Measurements from ENCODE around the gene SHB.

SHB gene

GRCh38 chr9:37975639-37976038 lies 93.4 kb downstream of the SHB start:
- Histone ChIP-seq H3K4me1 (ENCODE audit: insufficient read depth, low read length, severe bottlenecking) (no peaks in the 10 kb centered on the region), H3K9ac (ENCODE audit: low read length) (no peak overlapping the region), H3K36me3 (ENCODE audit: insufficient read depth, low read length) (no peaks in the 10 kb centered on the region), H3F3A (ENCODE audit: insufficient read depth, low read length) (no peaks in the 10 kb centered on the region), H3K9me2 (ENCODE audit: low read depth, low read length) (no peaks in the 10 kb centered on the region), H2AFZ (ENCODE audit: low read length) (no peak overlapping the region), H3K4me2 (ENCODE audit: low read length) (no peak overlapping the region), H3K9me3 (ENCODE audit: low read length) (no peaks in the 10 kb centered on the region), H3K79me2 (ENCODE audit: insufficient read depth, low read length) (no peaks in the 10 kb centered on the region), H3K27ac (ENCODE audit: low read depth, low read length, poor library complexity, severe bottlenecking) (no peak overlapping the region), H4K20me1 (ENCODE audit: insufficient read depth, low read length) (no peaks in the 10 kb centered on the region), H3K4me3 (ENCODE audit: low read depth, low read length, poor library complexity, severe bottlenecking) (no peak overlapping the region), H3K27me3 (ENCODE audit: insufficient read depth, low read length) (no peaks in the 10 kb centered on the region)
- TF ChIP-seq CTCF (IDR thresholded peaks at IDR 0.05; ENCODE audit: low read length) (no peak), EZH2 (IDR thresholded peaks at IDR 0.05; ENCODE audit: borderline replicate concordance, low read length) (no peak)

GRCh38 chr9:37974506-37975173 lies 94.4 kb downstream of the SHB start:
- Histone ChIP-seq H3K27me3 (ENCODE audit: insufficient read depth, low read length) (no peaks in the 10 kb centered on the region), H2AFZ (ENCODE audit: low read length) (no peak overlapping the region), H3K79me2 (ENCODE audit: insufficient read depth, low read length) (no peaks in the 10 kb centered on the region), H3K4me2 (ENCODE audit: low read length) (no peak overlapping the region), H3K9ac (ENCODE audit: low read length) (no peak overlapping the region), H3K9me2 (ENCODE audit: low read depth, low read length) (no peaks in the 10 kb centered on the region), H3K4me1 (ENCODE audit: insufficient read depth, low read length, severe bottlenecking) (no peaks in the 10 kb centered on the region), H3K36me3 (ENCODE audit: insufficient read depth, low read length) (no peaks in the 10 kb centered on the region), H3F3A (ENCODE audit: insufficient read depth, low read length) (no peaks in the 10 kb centered on the region), H3K27ac (ENCODE audit: low read depth, low read length, poor library complexity, severe bottlenecking) (no peak overlapping the region), H3K9me3 (ENCODE audit: low read length) (no peaks in the 10 kb centered on the region), H4K20me1 (ENCODE audit: insufficient read depth, low read length) (no peaks in the 10 kb centered on the region), H3K4me3 (ENCODE audit: low read depth, low read length, poor library complexity, severe bottlenecking) (no peak overlapping the region)
- TF ChIP-seq CTCF (IDR thresholded peaks at IDR 0.05; ENCODE audit: low read length), result no peak
- TF ChIP-seq EZH2 (IDR thresholded peaks at IDR 0.05; ENCODE audit: borderline replicate concordance, low read length), result no peak

- TF ChIP-seq CTCF (IDR thresholded peaks at IDR 0.05; ENCODE audit: low read length), result no peak
- TF ChIP-seq EZH2 (IDR thresholded peaks at IDR 0.05; ENCODE audit: borderline replicate concordance, low read length), result no peak
- H3K27me3 ChIP-seq (ENCODE audit: insufficient read depth, low read length), result no peaks in the 10 kb centered on the region
- H3K4me1 ChIP-seq (ENCODE audit: insufficient read depth, low read length, severe bottlenecking), result no peaks in the 10 kb centered on the region
- no peak overlapping the region for H3K4me3 ChIP-seq (ENCODE audit: low read depth, low read length, poor library complexity, severe bottlenecking)
- no peak overlapping the region for H3K27ac ChIP-seq (ENCODE audit: low read depth, low read length, poor library complexity, severe bottlenecking)
- no peaks in the 10 kb centered on the region for H3K36me3 ChIP-seq (ENCODE audit: insufficient read depth, low read length)
- no peak overlapping the region for H2AFZ ChIP-seq (ENCODE audit: low read length)
- H3K9me3 ChIP-seq (ENCODE audit: low read length), result no peaks in the 10 kb centered on the region
- no peaks in the 10 kb centered on the region for H3K79me2 ChIP-seq (ENCODE audit: insufficient read depth, low read length)
- no peak overlapping the region for H3K9ac ChIP-seq (ENCODE audit: low read length)
- H4K20me1 ChIP-seq (ENCODE audit: insufficient read depth, low read length), result no peaks in the 10 kb centered on the region
- no peaks in the 10 kb centered on the region for H3K9me2 ChIP-seq (ENCODE audit: low read depth, low read length)
- H3F3A ChIP-seq (ENCODE audit: insufficient read depth, low read length), result no peaks in the 10 kb centered on the region
- H3K4me2 ChIP-seq (ENCODE audit: low read length), result no peak overlapping the region
These were observed 96.6 kb downstream of the SHB start for GRCh38 chr9:37972351-37972848.

Measured in OCI-LY1 (cell line).